HG03575 (cell line): Measurements from ENCODE around the gene RUNX2.

Experiments
- ATAC-seq: cut with Tn5 transposase; IDR thresholded peaks from one replicate; pipeline ENCODE4 v1.9.1; 2021; ENCODE audit not compliant: unreplicated experiment, insufficient number of reproducible peaks, low FRiP score; ENCODE audit errors: extremely low read depth

RUNX2 gene

GRCh38 chr6:45388328-45388727 lies 60.2 kb downstream of the RUNX2 start:
- no peak for ATAC-seq

- no peak for ATAC-seq
These were observed 66.5 kb downstream of the RUNX2 start for GRCh38 chr6:45394586-45395095.

- no peak for ATAC-seq
These were observed 70.1 kb downstream of the RUNX2 start for GRCh38 chr6:45398075-45398813.

GRCh38 chr6:45400021-45400420 lies 71.9 kb downstream of the RUNX2 start:
- no peak for ATAC-seq

- no peak for ATAC-seq
These were observed 83.8 kb downstream of the RUNX2 start for GRCh38 chr6:45411959-45412358.

- no peak for ATAC-seq
These were observed 87.2 kb downstream of the RUNX2 start for GRCh38 chr6:45415315-45415714.

- no peak for ATAC-seq
These were observed 87.8 kb downstream of the RUNX2 start for GRCh38 chr6:45415788-45416518.

- no peak for ATAC-seq
These were observed 88.6 kb downstream of the RUNX2 start for GRCh38 chr6:45416700-45417099.

- no peak for ATAC-seq
These were observed 89.3 kb downstream of the RUNX2 start for GRCh38 chr6:45417436-45417835.

- ATAC-seq, result no peak
These were observed 91.5 kb downstream of the RUNX2 start for GRCh38 chr6:45419571-45420082.

GRCh38 chr6:45420083-45420908 lies 92.2 kb downstream of the RUNX2 start:
- no peak for ATAC-seq

GRCh38 chr6:45420909-45421708 lies 93.0 kb downstream of the RUNX2 start:
- no peak for ATAC-seq

GRCh38 chr6:45421709-45422502 lies 93.8 kb downstream of the RUNX2 start:
- no peak for ATAC-seq

- ATAC-seq, result no peak
These were observed 94.5 kb downstream of the RUNX2 start for GRCh38 chr6:45422503-45423110.

GRCh38 chr6:45423111-45423823 lies 95.1 kb downstream of the RUNX2 start:
- no peak for ATAC-seq

GRCh38 chr6:45423824-45424450 lies 95.8 kb downstream of the RUNX2 start:
- ATAC-seq, result no peak
